Measurements from ENCODE around the gene SREBF1. TPM values are rescaled to one million over a fixed set of nuclear protein-coding genes. Genes with fewer than 3 reads are reported as not detected.

Gene SREBF1
- total and polyA plus RNA-seq, 2 of the 8 experiments (the other 6 are each of a cell fraction or from before 2014, with no cell fraction given), result 28.6 to 70.8 TPM

DNA sequence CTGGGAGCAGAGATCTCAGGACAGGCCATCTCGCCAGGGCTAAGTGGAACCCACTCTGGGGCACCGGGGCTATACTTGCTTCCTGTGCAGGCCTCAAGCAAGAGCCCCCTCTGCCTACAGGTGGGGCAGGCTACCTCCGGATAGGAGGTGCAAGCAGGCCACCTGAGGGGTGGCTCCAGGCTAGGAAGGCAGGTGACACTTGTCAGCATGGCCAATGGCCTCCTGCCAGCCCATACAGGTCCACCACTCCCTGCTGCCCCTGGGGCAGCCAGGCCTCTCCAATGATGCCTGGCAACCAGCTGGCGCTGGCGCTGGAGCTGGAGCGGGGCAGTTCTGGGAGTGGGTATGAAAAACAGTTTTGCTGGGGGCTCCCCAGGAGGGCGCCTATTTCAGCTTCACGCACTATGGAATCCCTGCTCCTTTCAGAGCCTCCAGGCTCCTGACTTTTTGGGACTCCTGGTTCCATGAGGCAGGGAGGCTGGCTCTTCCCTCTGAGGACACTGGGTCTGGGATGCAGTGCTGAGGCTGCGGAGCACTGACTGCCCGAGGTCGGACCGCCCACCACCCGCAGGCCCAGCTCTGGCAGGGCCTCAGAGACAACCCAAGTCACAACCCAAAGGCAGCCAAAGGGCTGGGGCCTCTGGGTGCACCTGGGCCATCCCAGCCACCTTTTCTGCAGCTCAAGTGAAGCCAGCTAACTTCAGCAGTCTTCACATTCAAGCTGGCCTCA is 8.4 kb upstream of the SREBF1 start (continued):
- TF ChIP-seq TAF1 (IDR thresholded peaks at IDR 0.05; ENCODE audit: low read depth, low read length) (no peak), SAP30 (IDR thresholded peaks at IDR 0.05; ENCODE audit: insufficient read depth, insufficient replicate concordance, low read length) (no peak), ASH2L (IDR thresholded peaks at IDR 0.05; ENCODE audit: low read length) (no peak), JUN (IDR thresholded peaks at IDR 0.05; ENCODE audit: low read depth, low read length) (no peak)
